Measurements from ENCODE around the gene MED19.

GRCh38 chr11:57741132-57742086 lies 29.4 kb upstream of the MED19 start, which contains the start of gene SELENOH:
- TF ChIP-seq, protein P1, sequence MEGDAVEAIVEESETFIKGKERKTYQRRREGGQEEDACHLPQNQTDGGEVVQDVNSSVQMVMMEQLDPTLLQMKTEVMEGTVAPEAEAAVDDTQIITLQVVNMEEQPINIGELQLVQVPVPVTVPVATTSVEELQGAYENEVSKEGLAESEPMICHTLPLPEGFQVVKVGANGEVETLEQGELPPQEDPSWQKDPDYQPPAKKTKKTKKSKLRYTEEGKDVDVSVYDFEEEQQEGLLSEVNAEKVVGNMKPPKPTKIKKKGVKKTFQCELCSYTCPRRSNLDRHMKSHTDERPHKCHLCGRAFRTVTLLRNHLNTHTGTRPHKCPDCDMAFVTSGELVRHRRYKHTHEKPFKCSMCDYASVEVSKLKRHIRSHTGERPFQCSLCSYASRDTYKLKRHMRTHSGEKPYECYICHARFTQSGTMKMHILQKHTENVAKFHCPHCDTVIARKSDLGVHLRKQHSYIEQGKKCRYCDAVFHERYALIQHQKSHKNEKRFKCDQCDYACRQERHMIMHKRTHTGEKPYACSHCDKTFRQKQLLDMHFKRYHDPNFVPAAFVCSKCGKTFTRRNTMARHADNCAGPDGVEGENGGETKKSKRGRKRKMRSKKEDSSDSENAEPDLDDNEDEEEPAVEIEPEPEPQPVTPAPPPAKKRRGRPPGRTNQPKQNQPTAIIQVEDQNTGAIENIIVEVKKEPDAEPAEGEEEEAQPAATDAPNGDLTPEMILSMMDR (IDR thresholded peaks at IDR 0.05; ENCODE audit: insufficient read depth, low read length, poor library complexity, severe bottlenecking): no peak
- no peak for TF ChIP-seq EZH2phosphoT487 (conservative IDR thresholded peaks at IDR 0.05; ENCODE audit: low read length)

Measured in SU-DHL-6 (cell line).